ENCODE measurements around the gene PRKAR2A. TPM values are rescaled to one million over a fixed set of nuclear protein-coding genes. Genes with fewer than 3 reads are reported as not detected.

The PRKAR2A gene
- 6.0 and 10.1 TPM in 2 replicates for total RNA-seq (2011; cell fraction: chromatin; rRNA removed; ENCODE audit: low replicate concordance)
- total RNA-seq (2011; cell fraction: nucleolus; rRNA removed): 7.2 and 7.8 TPM in 2 replicates
- total RNA-seq (2011; cell fraction: nucleoplasm; rRNA removed): 9.5 and 14.4 TPM in 2 replicates
- 37.6 and 56.2 TPM in 2 replicates for total RNA-seq (2014; rRNA removed)
- 48.6 and 50.1 TPM in 2 replicates for total RNA-seq (2014; rRNA removed; fragmentation: Illumina TruSeq; extraction: Trizol)
- 50.7 and 53.0 TPM in 2 replicates for total RNA-seq (2015; rRNA removed; fragmentation: Illumina TruSeq; extraction: Trizol)
- total RNA-seq (2021): 84.4 and 84.5 TPM in 2 replicates
- polyA plus RNA-seq (2011; rRNA removed): 14.4 and 22.8 TPM in 2 replicates
- 12.2 and 17.3 TPM in 2 replicates for polyA plus RNA-seq (2011; cell fraction: cytosol; rRNA removed)
- polyA plus RNA-seq (2011; cell fraction: nucleus; rRNA removed): 4.0 and 4.8 TPM in 2 replicates
- 32.4 and 35.2 TPM in 2 replicates for polyA plus RNA-seq (2012)
- 39.3 and 50.3 TPM in 2 replicates for polyA plus RNA-seq (2014; fragmentation: Illumina TruSeq; extraction: Trizol)
- 10 to 100 TPM; 15.9 to 19.8 TPM for polyA plus RNA-seq (2014; fragmentation: Nextera tagmentation; extraction: Ambion mirVana)
- polyA plus RNA-seq (2014; rRNA removed): 17.7 and 19.2 TPM in 2 replicates
- polyA minus RNA-seq (2011; rRNA and poly(A)+ RNA removed): 45.4 and 62.1 TPM in 2 replicates
- polyA minus RNA-seq (2011; cell fraction: cytosol; rRNA and poly(A)+ RNA removed): 21.2 and 32.3 TPM in 2 replicates
- polyA minus RNA-seq (2011; cell fraction: nucleus; rRNA and poly(A)+ RNA removed): 3.9 and 10.4 TPM in 2 replicates
- percentile 64 among the genes with signal in this experiment for Bru-seq, nascent RNA
- BruChase-seq, experiment 1, labeled RNA remaining after a 2-hour chase: percentile 73 among the genes with signal in this experiment
- BruChase-seq, experiment 2, labeled RNA remaining after a 6-hour chase: percentile 76 among the genes with signal in this experiment
- long read RNA-seq, experiment 1, full-length matches to known transcripts: 24 of 96 reads
- long read RNA-seq, experiment 1, partial matches to known transcripts: 15 of 96 reads
- long read RNA-seq, experiment 1, other reads (novel, unspliced or antisense): 57 of 96 reads
- long read RNA-seq, experiment 2, partial matches to known transcripts: 0 of 27 reads
- long read RNA-seq, experiment 2, other reads (novel, unspliced or antisense): 27 of 27 reads
- long read RNA-seq, experiment 3, full-length matches to known transcripts: 2 of 7 reads
- long read RNA-seq, experiment 3, partial matches to known transcripts: 2 of 7 reads
- long read RNA-seq, experiment 3, other reads (novel, unspliced or antisense): 3 of 7 reads

GRCh38 chr3:48847504-48848423, at the start of gene PRKAR2A:
Gene PRKAR2A (minus strand): TSS chr3:48847874. CDS start chr3:48847596, 278 bp downstream.
- no peaks in the 10 kb centered on the region for H3K36me3 ChIP-seq (ENCODE audit: control insufficient read depth, insufficient read depth, low read length)
- H3K9me3 ChIP-seq (replicated peaks; ENCODE audit: control insufficient read depth, insufficient read depth, low read depth, low read length): no peaks in the 10 kb centered on the region
- DNase-seq (ENCODE audit: extremely low read depth in 1 of 4, low spot score in 3 of 4) (peak; percentile 90 to 93 (median 92)), ATAC-seq (peak; percentile 88), FAIRE-seq (peak; percentile 83)
- POLR2A ChIA-PET: interaction anchor here (0.6 to 1.7 kb wide), 5 partner anchors 17 to 1050 kb away, joined by 3 to 6 read pairs (median 3); no protein-coding TSS in a partner anchor
- no TSS peak for BruUV-seq (replicated peaks)
- intact Hi-C loops (cut with micrococcal nuclease): loop anchor here (5.0 kb wide), 3 partner anchors 50 to 105 kb away; partner anchors contain the start of genes ARIH2 and SLC25A20
- H4K20me1 ChIP-seq (replicated peaks; ENCODE audit: control insufficient read depth, insufficient read depth, low read length): no peaks in the 10 kb centered on the region
- peak within 1 kb of the TSS; percentile 87 for H3K27ac ChIP-seq (ENCODE audit: extremely low read depth, low read depth, low read length)
- H3K4me2 ChIP-seq (ENCODE audit: insufficient read depth, low read length): peak within 1 kb of the TSS; percentile 85
- peaks cover 28% of the 10 kb centered on the region for H3K79me2 ChIP-seq (ENCODE audit: control insufficient read depth, insufficient read depth, low read length)
- CTCF ChIA-PET (ENCODE audit: low intra/inter-chr PET ratio): no interaction called here
- H2AFZ ChIP-seq (ENCODE audit: low read depth, low read length): peak within 1 kb of the TSS; percentile 96
- in situ Hi-C loops (cut with MboI): no loop called here
- no peaks in the 10 kb centered on the region for H3K9me1 ChIP-seq (ENCODE audit: control insufficient read depth, insufficient read depth, low read length)
- H3K9ac ChIP-seq (ENCODE audit: insufficient read depth in 1 of 2, low read depth in 2 of 2, low read length in 2 of 2): peak within 1 kb of the TSS; percentile 75 to 95
- WGBS (ENCODE audit: insufficient coverage, low coverage, missing lambda C conversion rate): 5% methylated on average over 24 of the region's 81 CpGs
- no peaks in the 10 kb centered on the region for H3K27me3 ChIP-seq (ENCODE audit: control insufficient read depth in 2 of 2, insufficient read depth in 2 of 2, low read length in 2 of 2)
- H3K4me3 ChIP-seq: peak within 1 kb of the TSS; percentile 81
- H3K4me1 ChIP-seq (replicated peaks in 1 of 2; ENCODE audit: control insufficient read depth in 2 of 2, insufficient read depth in 2 of 2, low read length in 2 of 2): peaks cover 13% of the 10 kb centered on the region in 2 experiments; a peak in 4 of 5 replicates
- no peak for TF ChIP-seq KLF13 (tag; IDR thresholded peaks at IDR 0.05; ENCODE audit: borderline replicate concordance, low read depth)
- peak; percentile 26; the same call in 1 of the 2 replicates for TF ChIP-seq ZNF592 (IDR thresholded peaks at IDR 0.05)
- TF ChIP-seq NFIC (IDR thresholded peaks at IDR 0.05): peak; percentile 4; the same call in 1 of the 2 replicates
- TF ChIP-seq HNRNPH1 (optimal IDR thresholded peaks at IDR 0.05; ENCODE audit: low read depth, low read length): no peak
- peak in 1 of 2 experiments; percentile 56; a peak in 1 of 4 replicates for TF ChIP-seq ZNF639 (CRISPR knock-in tag; conservative IDR thresholded peaks at IDR 0.05 in 1 of 2, IDR thresholded peaks at IDR 0.05 in 1 of 2)
- no peak for TF ChIP-seq SMARCB1 (IDR thresholded peaks at IDR 0.05; ENCODE audit: insufficient read length, low read depth)
- 0 out of 2 replicates have a peak, but pooled peaks have one; percentile 33 for TF ChIP-seq ZNF282 (CRISPR knock-in tag; IDR thresholded peaks at IDR 0.05)
- peak; percentile 79; the same call in 1 of the 2 replicates for TF ChIP-seq PHF8 (IDR thresholded peaks at IDR 0.05; ENCODE audit: borderline replicate concordance, low read length)

All from K562 (cell line).